Prostate gland (tissue), 2 donors: Measurements from ENCODE around the gene TLR6.

Experiments used
- POLR2AphosphoS5 ChIP-seq: sonication (generic); formaldehyde crosslinking; IDR thresholded peaks from one replicate; pipeline ENCODE4 v1.6.1; 2017; ENCODE audit warnings: antibody characterized with exemption
- TF ChIP-seq, protein P1 (sequence below), 4 experiments: fragments of 200-600 bp in 2 of 4; fragments of 450-650 bp in 2 of 4; sonication (generic) in 2 of 4; IDR thresholded peaks; 1 replicate in 3 of 4; 2 replicates in 1 of 4; pipeline ENCODE4 v1.5.1; 2016 to 2019; ENCODE audit warnings: antibody characterized with exemption in 4 of 4, mild to moderate bottlenecking in 2 of 4, moderate library complexity in 2 of 4

DNA sequence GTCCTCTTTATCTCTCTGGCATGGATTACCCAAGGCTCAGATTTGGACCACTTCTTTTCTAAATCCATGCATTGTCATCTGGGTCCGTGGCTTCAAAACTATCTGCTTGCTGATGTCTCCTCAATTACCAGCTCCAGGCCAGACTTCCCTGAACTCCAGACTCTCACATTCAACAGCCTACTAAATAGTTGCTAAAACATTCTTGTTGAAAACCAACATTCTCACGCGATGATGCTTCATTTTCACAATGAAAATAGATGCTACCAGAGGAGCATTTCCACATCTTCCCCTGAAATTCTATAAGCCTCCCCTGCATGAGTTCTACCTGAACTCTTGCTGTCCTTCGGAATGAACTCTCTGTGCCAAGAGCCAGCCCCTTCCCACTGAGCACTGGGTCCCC lies 5.2 kb upstream of the TLR6 start:
- TF ChIP-seq, protein P1, sequence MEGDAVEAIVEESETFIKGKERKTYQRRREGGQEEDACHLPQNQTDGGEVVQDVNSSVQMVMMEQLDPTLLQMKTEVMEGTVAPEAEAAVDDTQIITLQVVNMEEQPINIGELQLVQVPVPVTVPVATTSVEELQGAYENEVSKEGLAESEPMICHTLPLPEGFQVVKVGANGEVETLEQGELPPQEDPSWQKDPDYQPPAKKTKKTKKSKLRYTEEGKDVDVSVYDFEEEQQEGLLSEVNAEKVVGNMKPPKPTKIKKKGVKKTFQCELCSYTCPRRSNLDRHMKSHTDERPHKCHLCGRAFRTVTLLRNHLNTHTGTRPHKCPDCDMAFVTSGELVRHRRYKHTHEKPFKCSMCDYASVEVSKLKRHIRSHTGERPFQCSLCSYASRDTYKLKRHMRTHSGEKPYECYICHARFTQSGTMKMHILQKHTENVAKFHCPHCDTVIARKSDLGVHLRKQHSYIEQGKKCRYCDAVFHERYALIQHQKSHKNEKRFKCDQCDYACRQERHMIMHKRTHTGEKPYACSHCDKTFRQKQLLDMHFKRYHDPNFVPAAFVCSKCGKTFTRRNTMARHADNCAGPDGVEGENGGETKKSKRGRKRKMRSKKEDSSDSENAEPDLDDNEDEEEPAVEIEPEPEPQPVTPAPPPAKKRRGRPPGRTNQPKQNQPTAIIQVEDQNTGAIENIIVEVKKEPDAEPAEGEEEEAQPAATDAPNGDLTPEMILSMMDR (IDR thresholded peaks at IDR 0.05), result no peak
- TF ChIP-seq POLR2AphosphoS5, result no peak
